Sigmoid colon (tissue), 7 donors: ENCODE measurements around the gene VEZF1. TPM values are rescaled to one million over a fixed set of nuclear protein-coding genes. Genes with fewer than 3 reads are reported as not detected.

ENCODE experiments used
- DNase-seq: peaks from one replicate; pipeline ENCODE4 v3.0.0-alpha.2; 2019
- H3K27ac ChIP-seq, 4 donors: fragments of 200-600 bp; sonication (generic); one replicate each; pipeline ENCODE4 v1.5.1; 2016 to 2019; ENCODE audit warnings: mild to moderate bottlenecking in 1 of 4
- H3K27me3 ChIP-seq, 3 donors: fragments of 200-600 bp; sonication (generic); one replicate each; pipeline ENCODE4 v1.5.1; 2019; ENCODE audit warnings: mild to moderate bottlenecking in 1 of 3
- H3K36me3 ChIP-seq, 4 donors: fragments of 200-600 bp; sonication (generic); one replicate each; pipeline ENCODE4 v1.5.1; 2016 to 2019
- H3K4me1 ChIP-seq, 4 donors: fragments of 200-600 bp; sonication (generic); one replicate each; pipeline ENCODE4 v1.5.1; 2017 to 2019
- H3K4me3 ChIP-seq, 4 donors: fragments of 200-600 bp; sonication (generic); one replicate each; pipeline ENCODE4 v1.5.1; 2017 to 2019; ENCODE audit warnings: mild to moderate bottlenecking in 2 of 4, moderate library complexity in 1 of 4
- H3K9me3 ChIP-seq, 4 donors: fragments of 200-600 bp in 3 of 4; sonication (generic) in 3 of 4; one replicate each; pipeline versions ENCODE4 v1.5.1 to v1.6.1; 2013 to 2019
- CTCF ChIP-seq, 4 experiments: fragments of 450-650 bp in 3 of 4; fragments of 200-600 bp in 1 of 4; IDR thresholded peaks; one replicate each; pipeline ENCODE4 v1.5.1; 2016 to 2019; ENCODE audit warnings: antibody characterized with exemption in 4 of 4, mild to moderate bottlenecking in 3 of 4, moderate library complexity in 2 of 4
- EP300 ChIP-seq, 4 donors: sonication (generic); formaldehyde crosslinking; IDR thresholded peaks; one replicate each; pipeline ENCODE4 v1.6.1; 2017; ENCODE audit warnings: antibody characterized with exemption in 4 of 4
- POLR2A ChIP-seq, 2 donors: fragments of 450-650 bp; IDR thresholded peaks; one replicate each; pipeline ENCODE4 v1.6.1; 2016; ENCODE audit warnings: antibody characterized with exemption in 2 of 2, mild to moderate bottlenecking in 2 of 2, moderate library complexity in 2 of 2
- POLR2AphosphoS5 ChIP-seq, 4 donors: sonication (generic); formaldehyde crosslinking; IDR thresholded peaks; one replicate each; pipeline ENCODE4 v1.6.1; 2017; ENCODE audit warnings: antibody characterized with exemption in 4 of 4
- WGBS, 2 donors: extraction: QIAGEN DNeasy Blood & Tissue Kit; methylation state at CpG; one replicate each; pipeline ENCODE4 v1.1.7; 2013; 5-methylcytosine and 5-hydroxymethylcytosine counted together
- intact Hi-C: fragments of 100-400 bp; cut with DNase I; formaldehyde crosslinking; loops from one replicate; pipeline ENCODE4 v1.15.1; 2023
- polyA plus RNA-seq, 3 donors: library from polyadenylated mRNA; stranded (reverse); fragments of 200-250 nt; gene quantifications; one replicate each; pipeline ENCODE4 v1.2.3, GENCODE V29; 2013
- total RNA-seq, 4 donors: library from RNA; depleted of rRNA; stranded (reverse); fragments of >200 nt; gene quantifications; one replicate each; pipeline ENCODE4 v1.1.0, GENCODE V29; 2016
- donor health status: healthy with polysubstance abuse.
- donor health status: Bipolar disorder and iron deficiency.
- donor health status: healthy.

The VEZF1 gene
- total and polyA plus RNA-seq, 7 donors = 17.8 to 120 (median 99.8) TPM

- Histone ChIP-seq H3K4me3 (no peak overlapping the region), H3K27me3 (no peaks in the 10 kb centered on the region), H3K4me1 (no peaks in the 10 kb centered on the region), H3K27ac (no peak overlapping the region), H3K36me3 (no peaks in the 10 kb centered on the region), H3K9me3 (no peaks in the 10 kb centered on the region)
- TF ChIP-seq POLR2A (IDR thresholded peaks at IDR 0.05) = no peak
- TF ChIP-seq CTCF (IDR thresholded peaks at IDR 0.05) = no peak
- no peak for TF ChIP-seq EP300 (IDR thresholded peaks at IDR 0.05)
- no peak for TF ChIP-seq POLR2AphosphoS5 (IDR thresholded peaks at IDR 0.05)
- no peak for DNase-seq
- intact Hi-C loops = no loop called here
Measured at GRCh38 chr17:58019521-58019920, 31.5 kb upstream of the VEZF1 start.

- H3K4me3 ChIP-seq = no peak overlapping the region
- intact Hi-C loops = no loop called here
- H3K9me3 ChIP-seq = no peaks in the 10 kb centered on the region
- H3K27ac ChIP-seq = no peak overlapping the region
- no peaks in the 10 kb centered on the region for H3K27me3 ChIP-seq
- no peaks in the 10 kb centered on the region for H3K36me3 ChIP-seq
- no peak for DNase-seq
- TF ChIP-seq POLR2A (IDR thresholded peaks at IDR 0.05) (no peak), POLR2AphosphoS5 (IDR thresholded peaks at IDR 0.05) (no peak), CTCF (IDR thresholded peaks at IDR 0.05) (no peak), EP300 (IDR thresholded peaks at IDR 0.05) (no peak)
- 74 to 85% methylated on average over 3 of the region's 3 CpGs for WGBS, 2 donors
- no peaks in the 10 kb centered on the region for H3K4me1 ChIP-seq
Measured at GRCh38 chr17:58019039-58019438, 31.0 kb upstream of the VEZF1 start.

GRCh38 chr17:58010067-58010799, 22.2 kb upstream of the VEZF1 start:
- no peak for DNase-seq
- Histone ChIP-seq H3K9me3 (no peaks in the 10 kb centered on the region), H3K36me3 (peaks cover 0 to 6% (median 5%) of the 10 kb centered on the region in 4 donors), H3K4me3 (no peak overlapping the region), H3K4me1 (peaks cover 0 to 18% (median 16%) of the 10 kb centered on the region in 4 donors), H3K27me3 (no peaks in the 10 kb centered on the region), H3K27ac (no peak overlapping the region)
- TF ChIP-seq POLR2AphosphoS5 (IDR thresholded peaks at IDR 0.05) (no peak), POLR2A (IDR thresholded peaks at IDR 0.05) (no peak), EP300 (IDR thresholded peaks at IDR 0.05) (no peak), CTCF (IDR thresholded peaks at IDR 0.05) (no peak)
- WGBS, 2 donors = 96 to 98% methylated on average over 10 of the region's 10 CpGs
- intact Hi-C loops = no loop called here

- intact Hi-C loops = loop anchor here (1.0 to 5.0 kb wide), 4 partner anchors 19 to 876 kb away; partner anchors contain the start of gene VEZF1
- H3K4me1 ChIP-seq = peaks cover 0 to 40% (median 38%) of the 10 kb centered on the region in 4 donors
- no peak for DNase-seq
- TF ChIP-seq POLR2AphosphoS5 (IDR thresholded peaks at IDR 0.05) (no peak), EP300 (IDR thresholded peaks at IDR 0.05) (no peak), POLR2A (IDR thresholded peaks at IDR 0.05) (no peak), CTCF (IDR thresholded peaks at IDR 0.05) (no peak)
- H3K9me3 ChIP-seq = no peaks in the 10 kb centered on the region
- WGBS, 2 donors = 26 to 30% methylated on average over 47 of the region's 47 CpGs
- peak overlapping the region; percentile 78 to 93 (median 83) for H3K4me3 ChIP-seq
- peaks cover 6 to 27% (median 27%) of the 10 kb centered on the region in 4 donors for H3K36me3 ChIP-seq
- no peaks in the 10 kb centered on the region for H3K27me3 ChIP-seq
- H3K27ac ChIP-seq = peak overlapping the region; percentile 97 to 99 (median 98)
Measured at GRCh38 chr17:58007781-58008706, 20.0 kb upstream of the VEZF1 start.
